NT2/D1 (cell line): Measurements from ENCODE around the gene GPR132.

Experiments
- SUZ12 ChIP-seq: IDR thresholded peaks from 2 replicates; pipeline ENCODE4 v1.6.1; 2011; ENCODE audit not compliant: insufficient read length, insufficient read depth; ENCODE audit errors: extremely low read depth
- ZNF274 ChIP-seq: IDR thresholded peaks from 2 replicates; pipeline ENCODE4 v1.6.1; 2011; ENCODE audit warnings: mild to moderate bottlenecking, low read depth, low read length

DNA sequence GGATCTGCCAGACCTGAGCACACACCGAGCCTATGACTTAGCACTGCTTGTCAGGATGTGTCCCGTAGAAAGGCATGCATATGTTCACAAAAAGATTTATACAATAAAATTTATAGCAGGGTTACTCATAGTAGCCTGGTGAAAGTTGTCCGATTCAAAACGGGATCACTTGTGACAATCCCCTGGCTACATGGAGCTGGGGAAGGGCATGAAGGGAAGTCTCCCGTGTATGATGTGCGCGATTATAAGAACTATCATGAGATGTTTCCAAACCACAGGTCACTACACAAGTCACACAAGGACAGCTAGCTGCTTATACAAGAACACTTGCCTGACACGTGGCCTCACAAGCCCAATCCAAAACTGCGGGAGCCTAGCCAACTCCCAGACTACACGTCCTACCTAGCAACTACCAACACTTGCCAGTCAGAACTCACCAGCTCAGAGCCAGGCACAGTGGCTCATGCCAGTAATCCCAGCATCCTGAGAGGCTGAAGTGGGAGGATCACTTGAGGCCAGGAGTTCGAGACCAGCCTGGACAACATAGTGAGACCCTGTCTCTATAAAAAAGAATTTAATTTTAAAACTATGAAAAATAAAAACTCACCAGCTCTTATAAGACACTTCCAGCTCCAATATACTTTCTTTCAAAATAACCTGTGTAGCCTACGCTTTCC, 36.8 kb downstream of the GPR132 start:
- no peak for TF ChIP-seq ZNF274
- TF ChIP-seq SUZ12, result no peak
